GM19397 (cell line): Measurements from ENCODE around the gene GLIPR2.
A peak's percentile ranks its signal among the peaks of the same experiment; 100 is the strongest.
"Not testable (repeated sequence)": the region's sequence is repeated elsewhere in the genome, so short reads cannot be mapped to it uniquely, and the experiment has no call there.

Experiments used
- ATAC-seq: cut with Tn5 transposase; IDR thresholded peaks from one replicate; pipeline ENCODE4 v1.9.1; 2021; ENCODE audit warnings: mild to moderate bottlenecking, moderate library complexity; ENCODE audit not compliant: unreplicated experiment

GLIPR2 gene

GRCh38 chr9:36121971-36122370 lies 14.6 kb upstream of the GLIPR2 start:
- no peak for ATAC-seq

GRCh38 chr9:36123515-36123914 lies 13.0 kb upstream of the GLIPR2 start:
- ATAC-seq, result no peak

GRCh38 chr9:36125062-36125855 lies 11.3 kb upstream of the GLIPR2 start:
- ATAC-seq, result no peak

DNA sequence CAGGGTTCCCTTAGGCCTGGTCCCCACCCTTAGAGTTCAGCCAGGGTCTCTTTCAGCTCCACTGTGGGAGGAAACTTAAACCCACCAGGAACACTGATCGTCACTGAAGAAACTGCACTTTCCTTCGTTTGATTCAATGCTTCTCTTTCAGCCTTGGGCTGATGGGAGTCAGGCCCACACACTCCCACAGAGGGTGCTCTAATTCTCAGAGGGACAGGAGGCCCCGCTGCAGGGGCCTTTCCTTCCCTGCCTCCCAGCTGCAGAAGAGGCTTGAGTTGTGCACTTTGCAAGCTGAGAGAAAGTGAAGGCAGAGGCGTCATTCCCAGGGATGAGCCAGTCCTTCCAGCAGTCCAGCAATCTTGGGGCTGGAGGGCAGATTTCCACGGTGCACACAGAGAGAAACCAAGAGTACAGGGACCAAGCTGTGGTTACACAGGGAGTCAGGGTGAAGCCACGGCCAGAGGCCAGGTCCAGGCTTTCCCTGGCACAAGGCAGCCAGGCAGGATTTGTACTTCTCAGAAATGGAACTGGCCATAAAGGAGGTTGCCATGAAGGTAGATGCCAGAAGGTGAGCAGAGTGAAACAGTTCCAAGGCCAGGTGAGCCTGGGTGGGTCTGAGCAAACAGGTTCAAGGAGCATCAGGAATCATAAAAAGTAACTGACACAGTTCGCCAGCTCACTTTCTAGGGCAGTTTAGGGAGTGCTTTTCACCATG lies 10.4 kb upstream of the GLIPR2 start:
- ATAC-seq, result no peak

DNA sequence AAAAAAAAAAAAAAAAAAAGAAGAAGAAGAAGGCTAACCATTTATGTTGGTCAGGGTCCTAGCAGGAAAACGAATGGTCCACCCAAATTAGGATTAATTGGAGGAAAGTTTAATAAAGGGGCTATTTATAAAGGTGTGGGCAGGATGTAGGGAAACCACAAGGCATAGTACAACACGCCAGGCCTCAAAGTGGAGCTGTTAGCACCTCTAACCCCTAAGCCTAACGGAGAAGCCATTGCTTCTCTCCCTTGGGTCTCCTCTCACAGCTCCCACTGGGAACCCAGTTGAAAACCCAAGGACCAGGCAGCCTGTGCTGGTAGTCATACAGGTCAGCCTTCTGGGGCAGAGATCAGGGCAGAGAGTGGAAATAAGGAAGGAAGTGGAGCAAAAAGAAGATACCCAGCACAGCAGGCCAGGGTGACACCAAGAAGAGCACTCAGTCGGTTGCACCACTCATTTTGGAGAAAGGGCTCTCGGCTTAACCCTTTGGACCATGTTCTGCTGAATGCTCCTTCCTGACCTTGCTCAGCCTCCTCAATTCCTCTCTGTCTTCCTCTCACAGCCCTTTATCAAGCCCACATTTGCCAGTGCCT lies 8.8 kb upstream of the GLIPR2 start:
- ATAC-seq, result no peak

DNA sequence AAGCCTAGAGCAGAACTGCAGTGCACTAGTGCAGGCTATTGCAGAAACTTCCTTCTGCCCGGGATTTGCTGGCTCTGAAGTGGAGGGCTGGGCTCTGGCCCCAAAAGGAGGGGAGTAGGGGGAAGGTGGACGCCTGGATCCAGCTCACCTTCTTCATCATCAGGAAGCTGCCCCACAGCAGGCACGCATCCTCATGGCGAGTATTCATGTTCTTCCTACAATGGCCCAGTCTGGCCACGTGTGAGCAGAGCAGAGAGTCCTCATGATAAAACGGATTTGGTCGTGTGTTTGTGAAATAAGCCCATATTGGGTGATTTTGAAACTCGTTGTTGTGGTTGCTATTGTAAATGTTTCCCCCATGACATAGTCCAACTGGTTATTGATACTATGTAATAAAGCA lies 8.2 kb upstream of the GLIPR2 start:
- ATAC-seq, result no peak

DNA sequence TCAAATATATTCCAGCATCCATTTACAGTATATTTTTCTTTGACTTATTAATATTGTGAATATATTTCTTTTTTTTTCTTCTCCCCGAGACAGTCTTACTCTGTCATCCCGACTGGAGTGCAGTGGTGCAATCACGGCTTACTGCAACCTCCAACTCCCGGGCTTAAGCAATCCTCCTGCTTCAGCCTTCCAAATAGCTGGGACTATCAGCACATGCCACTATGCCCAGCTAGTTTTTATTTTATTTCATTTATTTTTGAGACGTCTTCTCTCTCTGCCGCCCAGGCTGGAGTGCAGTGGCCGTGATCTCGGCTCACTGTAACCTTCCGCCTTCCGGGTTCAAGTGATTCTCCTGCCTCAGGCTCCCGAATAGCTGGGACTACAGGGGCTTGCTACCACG lies 7.4 kb upstream of the GLIPR2 start:
- no peak for ATAC-seq

DNA sequence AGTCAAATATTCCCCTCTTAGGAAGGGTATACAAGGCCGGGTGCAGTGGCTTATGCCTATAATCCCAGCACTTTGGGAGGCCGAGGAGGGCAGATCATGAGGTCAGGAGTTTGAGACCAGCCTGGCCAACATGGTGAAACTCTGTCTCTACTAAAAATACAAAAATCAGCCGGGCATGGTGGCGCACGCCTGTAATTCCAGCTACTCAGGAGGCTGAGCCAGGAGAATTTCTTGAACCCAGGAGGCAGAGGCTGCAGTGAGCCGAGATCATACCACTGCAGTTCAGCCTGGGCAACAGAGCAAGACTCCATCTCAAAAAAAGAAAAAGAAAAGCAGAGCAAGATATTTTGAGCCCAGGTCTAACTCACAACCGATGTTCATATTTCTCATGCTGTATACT lies 4.9 kb upstream of the GLIPR2 start:
- ATAC-seq, result not testable (repeated sequence)

GRCh38 chr9:36132086-36132485 lies 4.4 kb upstream of the GLIPR2 start:
- no peak for ATAC-seq

DNA sequence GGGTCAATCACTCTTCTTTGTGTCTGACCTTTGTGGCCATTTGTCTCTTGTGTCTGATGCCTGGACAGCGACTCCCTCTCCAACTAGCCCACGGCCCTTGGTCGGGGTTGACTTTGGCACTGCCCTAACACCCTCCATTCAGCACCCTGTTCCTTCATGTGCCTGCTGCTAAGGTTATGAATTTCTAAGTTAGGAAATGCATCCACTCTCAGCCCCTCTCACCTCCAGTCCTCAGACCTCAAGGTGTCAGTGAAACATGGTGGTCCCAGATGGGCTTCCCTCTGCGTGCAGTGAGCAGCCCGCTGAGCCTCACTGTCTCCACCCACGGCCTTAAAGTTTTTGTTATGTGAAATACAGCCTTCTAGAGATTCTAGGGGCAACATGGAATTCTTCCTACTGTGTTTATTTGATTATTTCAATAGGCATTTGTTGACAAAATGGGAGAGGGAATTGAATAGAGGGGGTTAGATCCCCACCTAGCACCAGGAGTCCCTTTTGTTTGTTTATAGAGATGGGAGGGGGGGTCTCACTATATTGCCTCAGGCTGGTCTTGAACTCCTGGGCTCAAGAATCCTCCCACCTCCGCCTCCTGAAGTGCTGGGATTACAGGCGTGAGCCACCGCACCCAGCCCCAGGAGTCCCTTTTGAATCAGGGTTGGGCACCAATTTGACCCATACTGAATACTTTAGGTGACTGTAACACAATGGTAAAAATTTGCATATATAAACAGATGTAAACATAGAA lies 1.6 kb upstream of the GLIPR2 start:
- ATAC-seq, result no peak

DNA sequence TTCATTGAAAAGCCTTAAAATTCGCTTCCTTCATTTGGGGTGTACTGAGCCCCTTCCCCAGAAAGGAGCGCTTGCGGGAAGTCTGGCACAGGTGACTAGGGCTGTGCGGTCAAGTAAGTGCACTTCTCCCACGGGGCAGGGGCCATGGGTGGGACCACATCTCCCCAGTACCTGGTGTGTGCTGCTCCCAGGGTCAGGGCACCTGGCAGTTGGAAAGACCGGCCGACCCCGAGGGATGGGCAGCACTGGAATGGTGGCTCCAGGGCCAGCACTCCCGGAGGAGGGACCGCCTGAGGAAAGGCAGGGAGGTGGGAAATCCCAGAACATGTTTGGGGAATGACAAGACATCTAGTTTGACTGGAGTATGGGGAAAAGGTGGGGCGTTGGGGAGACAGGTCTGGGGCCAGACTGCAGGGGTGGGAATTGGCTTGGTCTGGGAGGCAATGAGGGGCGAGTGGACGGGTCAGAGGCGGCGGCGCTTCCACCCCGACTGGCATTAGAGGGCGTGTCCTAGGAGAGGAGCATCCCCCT lies 727 bp upstream of the GLIPR2 start:
- ATAC-seq, result no peak

- ATAC-seq, result peak; percentile 40
Measured at GRCh38 chr9:36136894-36137391, 410 bp downstream of the GLIPR2 start.

DNA sequence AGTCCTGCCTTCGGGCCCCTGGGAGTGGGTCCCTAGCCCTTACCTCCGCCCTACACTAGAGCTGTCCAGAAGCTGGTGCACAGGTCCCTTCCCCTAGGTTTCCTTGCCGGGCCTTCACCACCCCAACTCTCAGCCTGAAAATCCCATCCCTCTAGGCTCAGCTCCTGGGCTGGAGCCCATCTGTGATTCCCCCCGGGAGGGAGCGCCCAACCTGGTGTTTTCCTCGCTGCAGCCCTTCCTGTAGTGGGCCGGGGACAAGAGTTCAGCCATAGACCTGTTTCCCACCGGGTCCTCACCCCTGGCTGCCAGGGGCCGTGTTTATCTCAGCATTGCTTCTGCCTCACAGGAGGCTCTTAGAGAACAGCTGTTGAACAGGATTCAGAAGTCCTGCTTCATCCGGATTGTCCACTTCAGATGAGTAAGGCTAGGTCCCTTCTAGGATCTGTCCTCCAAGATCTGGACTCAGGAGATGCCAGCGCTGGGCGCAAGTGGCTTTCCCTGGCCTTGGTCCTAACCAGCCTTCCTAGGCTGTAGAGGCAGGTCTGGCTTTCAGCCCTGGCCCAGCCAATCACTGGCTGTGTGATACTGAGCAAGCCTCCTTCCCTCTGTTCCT lies 965 bp downstream of the GLIPR2 start:
- ATAC-seq, result no peak

- ATAC-seq, result no peak
Measured at GRCh38 chr9:36138496-36138895, 2.0 kb downstream of the GLIPR2 start.

GRCh38 chr9:36138901-36139300 lies 2.4 kb downstream of the GLIPR2 start:
- ATAC-seq, result no peak

DNA sequence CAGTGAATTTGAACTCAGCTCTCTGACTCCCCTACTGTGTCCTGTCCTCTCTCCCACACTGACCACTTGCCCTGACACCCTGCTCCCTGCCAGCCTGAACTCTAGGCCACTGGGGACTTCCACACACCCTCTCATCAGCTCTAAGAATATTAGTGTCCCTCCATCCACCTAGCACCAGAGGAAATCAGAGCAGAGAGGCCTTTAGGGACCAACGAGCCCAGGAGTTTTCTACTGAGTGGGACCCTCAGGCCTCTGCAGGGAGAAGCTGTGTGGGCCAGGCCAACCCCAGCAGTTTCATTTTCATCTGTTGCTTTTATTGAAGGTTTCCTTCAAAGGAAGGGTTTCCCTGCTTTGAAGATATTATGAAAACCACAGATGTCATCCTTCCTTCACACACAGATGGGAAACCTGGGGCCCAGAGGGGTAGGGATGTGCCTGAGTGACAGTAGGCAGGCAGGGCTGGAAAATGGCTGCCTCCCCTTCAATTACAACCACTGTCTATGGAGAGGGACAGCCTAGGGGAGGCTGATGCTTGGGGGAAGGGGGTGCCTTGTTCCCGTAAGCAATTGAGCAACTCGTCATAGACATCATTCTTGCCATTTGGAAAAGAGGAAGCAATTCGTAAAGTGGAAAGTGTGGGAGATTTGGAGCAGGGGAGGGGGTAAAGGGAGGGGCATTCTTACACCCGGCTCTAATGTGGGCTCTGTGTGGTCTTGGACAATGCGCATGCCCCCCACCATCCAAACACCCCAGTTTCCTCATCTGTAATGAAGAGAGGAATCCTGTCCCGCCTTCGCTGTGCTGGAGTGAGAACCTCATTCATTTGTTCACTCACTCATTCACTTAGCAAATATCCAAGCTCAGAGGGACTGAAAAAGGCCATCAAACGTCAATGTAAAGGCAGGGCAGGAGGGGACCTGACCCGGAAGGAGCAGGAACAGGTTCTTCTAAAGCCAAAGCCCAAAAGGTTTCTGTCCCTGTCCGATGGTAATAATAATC lies 3.9 kb downstream of the GLIPR2 start:
- no peak for ATAC-seq

DNA sequence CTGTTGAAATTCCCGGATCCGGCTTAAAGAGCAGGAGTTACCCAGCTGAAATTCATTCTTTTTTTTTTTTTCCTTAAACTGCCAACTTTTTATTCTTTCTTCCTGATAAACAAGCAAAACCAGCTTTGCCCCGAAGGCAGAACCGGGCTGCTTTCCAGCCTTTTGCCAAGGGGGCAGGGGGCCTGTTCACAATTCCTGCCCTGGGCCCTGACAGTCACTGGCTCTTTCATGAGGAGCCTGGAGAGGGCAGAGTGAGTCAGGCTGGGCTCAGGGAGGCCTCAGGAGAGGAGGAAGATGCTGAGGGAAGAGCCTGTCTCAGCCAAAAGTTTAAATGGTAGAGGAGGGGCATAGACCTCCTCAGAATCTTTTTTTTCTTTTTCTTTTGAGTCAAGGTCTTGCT lies 4.8 kb downstream of the GLIPR2 start:
- ATAC-seq, result no peak

- ATAC-seq, result no peak
Measured at GRCh38 chr9:36141761-36142160, 5.2 kb downstream of the GLIPR2 start.

DNA sequence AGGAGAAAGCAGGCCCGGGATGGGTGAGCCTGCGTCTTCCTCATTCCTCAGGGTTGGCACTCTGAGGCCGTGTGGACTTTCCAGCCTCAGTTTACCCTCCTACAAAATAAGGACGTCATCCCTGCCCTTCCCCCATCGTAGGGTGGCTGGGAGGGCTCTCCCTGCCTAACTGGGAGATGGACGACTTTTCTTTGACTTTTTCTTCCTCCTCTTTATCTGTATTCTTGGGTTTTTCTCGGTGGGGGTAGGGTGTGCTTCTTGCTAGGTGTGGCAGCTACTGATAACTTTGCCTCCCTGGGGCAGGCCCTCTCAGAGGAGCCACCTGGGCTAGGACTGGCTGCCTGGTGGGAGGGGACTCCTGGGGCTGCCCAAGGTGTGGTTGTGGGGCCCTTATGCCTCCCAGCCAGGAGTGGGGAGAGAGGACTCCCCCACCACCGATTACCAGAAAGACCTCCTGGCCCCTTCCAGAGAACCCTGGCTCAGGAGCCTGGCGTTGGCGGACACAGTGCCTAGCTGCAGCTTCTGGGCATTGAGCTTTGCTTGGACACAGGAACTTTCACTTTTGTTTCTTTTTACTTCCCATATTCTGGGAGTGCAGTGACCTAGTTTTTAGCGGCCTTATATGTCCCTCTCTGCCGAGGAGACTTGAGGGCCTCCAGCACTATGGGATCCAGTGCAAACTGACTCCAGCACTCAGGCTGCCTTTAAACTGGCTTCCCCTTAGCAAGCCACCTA lies 6.1 kb downstream of the GLIPR2 start:
- ATAC-seq, result no peak
